SK-N-SH (cell line): Measurements from ENCODE around the gene CDC42SE2.

Experiments
- CHD2 ChIP-seq: fragments of 150-350 bp; IDR thresholded peaks from 2 replicates; pipeline ENCODE4 v1.6.1; 2018; ENCODE audit warnings: low read length; ENCODE audit not compliant: partially characterized antibody
- EP300 ChIP-seq, 2 experiments: IDR thresholded peaks; 2 replicates each; pipeline versions ENCODE4 v1.4.0 to v1.6.1; 2012; ENCODE audit warnings: borderline replicate concordance in 1 of 2, low read depth in 1 of 2, low read length in 1 of 2
- GABPA ChIP-seq: IDR thresholded peaks from 2 replicates; pipeline ENCODE4 v1.4.0; 2012; ENCODE audit warnings: low read depth, mild to moderate bottlenecking
- POLR2AphosphoS5 ChIP-seq: IDR thresholded peaks from 2 replicates; pipeline ENCODE4 v1.6.1; 2012; ENCODE audit warnings: low read depth, low read length
- RXRA ChIP-seq: IDR thresholded peaks from 2 replicates; pipeline ENCODE4 v1.4.0; 2012; ENCODE audit warnings: low read depth, mild to moderate bottlenecking, borderline replicate concordance
- YY1 ChIP-seq: IDR thresholded peaks from 2 replicates; pipeline ENCODE4 v1.4.0; 2012; ENCODE audit warnings: low read depth, mild to moderate bottlenecking
- TF ChIP-seq, protein P1 (sequence below): fragments of 150-350 bp; IDR thresholded peaks from 2 replicates; pipeline ENCODE4 v1.6.1; 2017; ENCODE audit warnings: antibody characterized with exemption, low read length, low read depth, borderline replicate concordance
- TF ChIP-seq, protein P2 (sequence below): fragments of 200-600 bp; sonication (generic); IDR thresholded peaks from 2 replicates; pipeline ENCODE4 v1.6.1; 2017; ENCODE audit warnings: antibody characterized with exemption, mild to moderate bottlenecking, moderate library complexity
- TF ChIP-seq, protein P3 (sequence below): IDR thresholded peaks from 2 replicates; pipeline ENCODE4 v1.4.0; 2012; ENCODE audit warnings: low read depth, borderline replicate concordance
- TF ChIP-seq, protein P4 (sequence below): IDR thresholded peaks from 2 replicates; pipeline ENCODE4 v1.6.1; 2012; ENCODE audit warnings: mild to moderate bottlenecking, low read depth, low read length, moderate library complexity
- TF ChIP-seq, protein P5 (sequence below): IDR thresholded peaks from 2 replicates; pipeline ENCODE4 v1.4.0; 2012; ENCODE audit warnings: low read depth, borderline replicate concordance
- TF ChIP-seq, protein P6 (sequence below): IDR thresholded peaks from 2 replicates; pipeline ENCODE4; 2012

DNA sequence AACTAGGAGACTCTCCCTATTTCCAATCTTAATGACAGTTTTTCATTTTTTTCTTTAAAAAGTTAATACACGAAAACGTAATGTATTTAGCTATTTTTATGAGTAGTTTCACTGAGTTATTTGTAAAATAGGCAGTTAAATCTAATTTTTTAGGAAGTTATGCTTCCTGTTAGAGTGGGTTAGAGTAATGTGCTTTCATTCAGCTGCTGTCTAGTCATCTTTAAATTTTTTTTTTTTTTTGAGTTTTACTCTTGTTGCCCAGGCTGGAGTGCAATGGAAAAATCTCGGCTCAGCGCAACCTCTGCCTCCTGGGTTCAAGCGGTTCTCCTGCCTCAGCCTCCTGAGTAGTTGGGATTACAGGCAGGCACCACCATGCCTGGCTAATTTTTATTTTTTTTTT lies 34.0 kb downstream of the CDC42SE2 start:
- TF ChIP-seq RXRA (no peak), YY1 (no peak), POLR2AphosphoS5 (no peak), EP300 (IDR thresholded peaks at IDR 0.05; ENCODE audit: borderline replicate concordance in 1 of 2, low read depth in 1 of 2, low read length in 1 of 2) (no peak), GABPA (no peak), CHD2 (no peak)
- TF ChIP-seq, protein P1, sequence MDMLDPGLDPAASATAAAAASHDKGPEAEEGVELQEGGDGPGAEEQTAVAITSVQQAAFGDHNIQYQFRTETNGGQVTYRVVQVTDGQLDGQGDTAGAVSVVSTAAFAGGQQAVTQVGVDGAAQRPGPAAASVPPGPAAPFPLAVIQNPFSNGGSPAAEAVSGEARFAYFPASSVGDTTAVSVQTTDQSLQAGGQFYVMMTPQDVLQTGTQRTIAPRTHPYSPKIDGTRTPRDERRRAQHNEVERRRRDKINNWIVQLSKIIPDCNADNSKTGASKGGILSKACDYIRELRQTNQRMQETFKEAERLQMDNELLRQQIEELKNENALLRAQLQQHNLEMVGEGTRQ: no peak
- TF ChIP-seq, protein P2, sequence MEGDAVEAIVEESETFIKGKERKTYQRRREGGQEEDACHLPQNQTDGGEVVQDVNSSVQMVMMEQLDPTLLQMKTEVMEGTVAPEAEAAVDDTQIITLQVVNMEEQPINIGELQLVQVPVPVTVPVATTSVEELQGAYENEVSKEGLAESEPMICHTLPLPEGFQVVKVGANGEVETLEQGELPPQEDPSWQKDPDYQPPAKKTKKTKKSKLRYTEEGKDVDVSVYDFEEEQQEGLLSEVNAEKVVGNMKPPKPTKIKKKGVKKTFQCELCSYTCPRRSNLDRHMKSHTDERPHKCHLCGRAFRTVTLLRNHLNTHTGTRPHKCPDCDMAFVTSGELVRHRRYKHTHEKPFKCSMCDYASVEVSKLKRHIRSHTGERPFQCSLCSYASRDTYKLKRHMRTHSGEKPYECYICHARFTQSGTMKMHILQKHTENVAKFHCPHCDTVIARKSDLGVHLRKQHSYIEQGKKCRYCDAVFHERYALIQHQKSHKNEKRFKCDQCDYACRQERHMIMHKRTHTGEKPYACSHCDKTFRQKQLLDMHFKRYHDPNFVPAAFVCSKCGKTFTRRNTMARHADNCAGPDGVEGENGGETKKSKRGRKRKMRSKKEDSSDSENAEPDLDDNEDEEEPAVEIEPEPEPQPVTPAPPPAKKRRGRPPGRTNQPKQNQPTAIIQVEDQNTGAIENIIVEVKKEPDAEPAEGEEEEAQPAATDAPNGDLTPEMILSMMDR: no peak
- TF ChIP-seq, protein P3, sequence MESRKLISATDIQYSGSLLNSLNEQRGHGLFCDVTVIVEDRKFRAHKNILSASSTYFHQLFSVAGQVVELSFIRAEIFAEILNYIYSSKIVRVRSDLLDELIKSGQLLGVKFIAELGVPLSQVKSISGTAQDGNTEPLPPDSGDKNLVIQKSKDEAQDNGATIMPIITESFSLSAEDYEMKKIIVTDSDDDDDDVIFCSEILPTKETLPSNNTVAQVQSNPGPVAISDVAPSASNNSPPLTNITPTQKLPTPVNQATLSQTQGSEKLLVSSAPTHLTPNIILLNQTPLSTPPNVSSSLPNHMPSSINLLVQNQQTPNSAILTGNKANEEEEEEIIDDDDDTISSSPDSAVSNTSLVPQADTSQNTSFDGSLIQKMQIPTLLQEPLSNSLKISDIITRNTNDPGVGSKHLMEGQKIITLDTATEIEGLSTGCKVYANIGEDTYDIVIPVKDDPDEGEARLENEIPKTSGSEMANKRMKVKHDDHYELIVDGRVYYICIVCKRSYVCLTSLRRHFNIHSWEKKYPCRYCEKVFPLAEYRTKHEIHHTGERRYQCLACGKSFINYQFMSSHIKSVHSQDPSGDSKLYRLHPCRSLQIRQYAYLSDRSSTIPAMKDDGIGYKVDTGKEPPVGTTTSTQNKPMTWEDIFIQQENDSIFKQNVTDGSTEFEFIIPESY: no peak
- TF ChIP-seq, protein P4, sequence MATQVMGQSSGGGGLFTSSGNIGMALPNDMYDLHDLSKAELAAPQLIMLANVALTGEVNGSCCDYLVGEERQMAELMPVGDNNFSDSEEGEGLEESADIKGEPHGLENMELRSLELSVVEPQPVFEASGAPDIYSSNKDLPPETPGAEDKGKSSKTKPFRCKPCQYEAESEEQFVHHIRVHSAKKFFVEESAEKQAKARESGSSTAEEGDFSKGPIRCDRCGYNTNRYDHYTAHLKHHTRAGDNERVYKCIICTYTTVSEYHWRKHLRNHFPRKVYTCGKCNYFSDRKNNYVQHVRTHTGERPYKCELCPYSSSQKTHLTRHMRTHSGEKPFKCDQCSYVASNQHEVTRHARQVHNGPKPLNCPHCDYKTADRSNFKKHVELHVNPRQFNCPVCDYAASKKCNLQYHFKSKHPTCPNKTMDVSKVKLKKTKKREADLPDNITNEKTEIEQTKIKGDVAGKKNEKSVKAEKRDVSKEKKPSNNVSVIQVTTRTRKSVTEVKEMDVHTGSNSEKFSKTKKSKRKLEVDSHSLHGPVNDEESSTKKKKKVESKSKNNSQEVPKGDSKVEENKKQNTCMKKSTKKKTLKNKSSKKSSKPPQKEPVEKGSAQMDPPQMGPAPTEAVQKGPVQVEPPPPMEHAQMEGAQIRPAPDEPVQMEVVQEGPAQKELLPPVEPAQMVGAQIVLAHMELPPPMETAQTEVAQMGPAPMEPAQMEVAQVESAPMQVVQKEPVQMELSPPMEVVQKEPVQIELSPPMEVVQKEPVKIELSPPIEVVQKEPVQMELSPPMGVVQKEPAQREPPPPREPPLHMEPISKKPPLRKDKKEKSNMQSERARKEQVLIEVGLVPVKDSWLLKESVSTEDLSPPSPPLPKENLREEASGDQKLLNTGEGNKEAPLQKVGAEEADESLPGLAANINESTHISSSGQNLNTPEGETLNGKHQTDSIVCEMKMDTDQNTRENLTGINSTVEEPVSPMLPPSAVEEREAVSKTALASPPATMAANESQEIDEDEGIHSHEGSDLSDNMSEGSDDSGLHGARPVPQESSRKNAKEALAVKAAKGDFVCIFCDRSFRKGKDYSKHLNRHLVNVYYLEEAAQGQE: no peak
- TF ChIP-seq, protein P5, sequence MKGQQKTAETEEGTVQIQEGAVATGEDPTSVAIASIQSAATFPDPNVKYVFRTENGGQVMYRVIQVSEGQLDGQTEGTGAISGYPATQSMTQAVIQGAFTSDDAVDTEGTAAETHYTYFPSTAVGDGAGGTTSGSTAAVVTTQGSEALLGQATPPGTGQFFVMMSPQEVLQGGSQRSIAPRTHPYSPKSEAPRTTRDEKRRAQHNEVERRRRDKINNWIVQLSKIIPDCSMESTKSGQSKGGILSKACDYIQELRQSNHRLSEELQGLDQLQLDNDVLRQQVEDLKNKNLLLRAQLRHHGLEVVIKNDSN: no peak
- TF ChIP-seq, protein P6, sequence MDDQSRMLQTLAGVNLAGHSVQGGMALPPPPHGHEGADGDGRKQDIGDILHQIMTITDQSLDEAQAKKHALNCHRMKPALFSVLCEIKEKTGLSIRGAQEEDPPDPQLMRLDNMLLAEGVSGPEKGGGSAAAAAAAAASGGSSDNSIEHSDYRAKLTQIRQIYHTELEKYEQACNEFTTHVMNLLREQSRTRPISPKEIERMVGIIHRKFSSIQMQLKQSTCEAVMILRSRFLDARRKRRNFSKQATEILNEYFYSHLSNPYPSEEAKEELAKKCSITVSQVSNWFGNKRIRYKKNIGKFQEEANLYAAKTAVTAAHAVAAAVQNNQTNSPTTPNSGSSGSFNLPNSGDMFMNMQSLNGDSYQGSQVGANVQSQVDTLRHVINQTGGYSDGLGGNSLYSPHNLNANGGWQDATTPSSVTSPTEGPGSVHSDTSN: no peak
